PFSK-1 (cell line): ENCODE results near the gene RAD51AP1.

Experiments used
- POLR2AphosphoS5 ChIP-seq: IDR thresholded peaks from 2 replicates; pipeline ENCODE4 v1.6.1; 2012; ENCODE audit warnings: low read depth, mild to moderate bottlenecking, control low read depth, low read length, moderate library complexity
- SIN3A ChIP-seq: IDR thresholded peaks from 2 replicates; pipeline ENCODE4 v1.6.1; 2012; ENCODE audit warnings: mild to moderate bottlenecking, low read length, moderate library complexity, borderline replicate concordance; ENCODE audit not compliant: insufficient read depth
- TF ChIP-seq, protein P1 (sequence below), 2 experiments: IDR thresholded peaks; 2 replicates each; pipeline versions ENCODE4 v1.6.1 to v1.8.0; 2011 to 2012; ENCODE audit warnings: low read depth in 2 of 2, low read length in 2 of 2, control low read depth in 1 of 2, inconsistent platforms in 1 of 2, mild to moderate bottlenecking in 1 of 2, moderate library complexity in 1 of 2; ENCODE audit not compliant: insufficient read depth in 1 of 2

DNA sequence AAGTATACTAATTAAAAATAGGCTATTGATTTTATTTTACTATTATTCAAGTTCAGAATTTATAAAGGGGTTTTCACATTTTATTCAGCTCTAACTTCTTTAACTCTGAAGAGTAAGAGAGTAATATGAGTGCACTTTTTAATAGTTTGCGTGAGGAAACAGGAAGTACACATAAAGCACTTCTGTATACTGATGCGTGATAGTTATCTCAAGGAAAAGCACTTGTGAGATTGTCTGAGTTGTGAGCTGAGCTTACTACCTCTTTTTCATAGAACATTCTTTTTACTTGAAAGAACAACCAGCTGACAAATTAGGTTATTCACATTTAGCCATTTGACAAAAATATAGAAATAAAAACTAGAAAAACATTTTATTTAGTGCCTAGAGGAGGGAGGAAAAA, 1.9 kb downstream of the RAD51AP1 start:
- no peak for TF ChIP-seq SIN3A
- no peak for TF ChIP-seq POLR2AphosphoS5
- TF ChIP-seq, protein P1, sequence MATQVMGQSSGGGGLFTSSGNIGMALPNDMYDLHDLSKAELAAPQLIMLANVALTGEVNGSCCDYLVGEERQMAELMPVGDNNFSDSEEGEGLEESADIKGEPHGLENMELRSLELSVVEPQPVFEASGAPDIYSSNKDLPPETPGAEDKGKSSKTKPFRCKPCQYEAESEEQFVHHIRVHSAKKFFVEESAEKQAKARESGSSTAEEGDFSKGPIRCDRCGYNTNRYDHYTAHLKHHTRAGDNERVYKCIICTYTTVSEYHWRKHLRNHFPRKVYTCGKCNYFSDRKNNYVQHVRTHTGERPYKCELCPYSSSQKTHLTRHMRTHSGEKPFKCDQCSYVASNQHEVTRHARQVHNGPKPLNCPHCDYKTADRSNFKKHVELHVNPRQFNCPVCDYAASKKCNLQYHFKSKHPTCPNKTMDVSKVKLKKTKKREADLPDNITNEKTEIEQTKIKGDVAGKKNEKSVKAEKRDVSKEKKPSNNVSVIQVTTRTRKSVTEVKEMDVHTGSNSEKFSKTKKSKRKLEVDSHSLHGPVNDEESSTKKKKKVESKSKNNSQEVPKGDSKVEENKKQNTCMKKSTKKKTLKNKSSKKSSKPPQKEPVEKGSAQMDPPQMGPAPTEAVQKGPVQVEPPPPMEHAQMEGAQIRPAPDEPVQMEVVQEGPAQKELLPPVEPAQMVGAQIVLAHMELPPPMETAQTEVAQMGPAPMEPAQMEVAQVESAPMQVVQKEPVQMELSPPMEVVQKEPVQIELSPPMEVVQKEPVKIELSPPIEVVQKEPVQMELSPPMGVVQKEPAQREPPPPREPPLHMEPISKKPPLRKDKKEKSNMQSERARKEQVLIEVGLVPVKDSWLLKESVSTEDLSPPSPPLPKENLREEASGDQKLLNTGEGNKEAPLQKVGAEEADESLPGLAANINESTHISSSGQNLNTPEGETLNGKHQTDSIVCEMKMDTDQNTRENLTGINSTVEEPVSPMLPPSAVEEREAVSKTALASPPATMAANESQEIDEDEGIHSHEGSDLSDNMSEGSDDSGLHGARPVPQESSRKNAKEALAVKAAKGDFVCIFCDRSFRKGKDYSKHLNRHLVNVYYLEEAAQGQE (IDR thresholded peaks at IDR 0.05; ENCODE audit: insufficient read depth in 1 of 2, low read depth in 2 of 2, low read length in 2 of 2): no peak
